Measurements from ENCODE around the gene XYLT1.

- TF ChIP-seq POLR2A (IDR thresholded peaks at IDR 0.05): peak in 1 of 3 donors; percentile 25
- TF ChIP-seq, protein P1, sequence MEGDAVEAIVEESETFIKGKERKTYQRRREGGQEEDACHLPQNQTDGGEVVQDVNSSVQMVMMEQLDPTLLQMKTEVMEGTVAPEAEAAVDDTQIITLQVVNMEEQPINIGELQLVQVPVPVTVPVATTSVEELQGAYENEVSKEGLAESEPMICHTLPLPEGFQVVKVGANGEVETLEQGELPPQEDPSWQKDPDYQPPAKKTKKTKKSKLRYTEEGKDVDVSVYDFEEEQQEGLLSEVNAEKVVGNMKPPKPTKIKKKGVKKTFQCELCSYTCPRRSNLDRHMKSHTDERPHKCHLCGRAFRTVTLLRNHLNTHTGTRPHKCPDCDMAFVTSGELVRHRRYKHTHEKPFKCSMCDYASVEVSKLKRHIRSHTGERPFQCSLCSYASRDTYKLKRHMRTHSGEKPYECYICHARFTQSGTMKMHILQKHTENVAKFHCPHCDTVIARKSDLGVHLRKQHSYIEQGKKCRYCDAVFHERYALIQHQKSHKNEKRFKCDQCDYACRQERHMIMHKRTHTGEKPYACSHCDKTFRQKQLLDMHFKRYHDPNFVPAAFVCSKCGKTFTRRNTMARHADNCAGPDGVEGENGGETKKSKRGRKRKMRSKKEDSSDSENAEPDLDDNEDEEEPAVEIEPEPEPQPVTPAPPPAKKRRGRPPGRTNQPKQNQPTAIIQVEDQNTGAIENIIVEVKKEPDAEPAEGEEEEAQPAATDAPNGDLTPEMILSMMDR (IDR thresholded peaks at IDR 0.05): no peak
Observed at GRCh38 chr16:17382949-17383863, 87.6 kb downstream of the XYLT1 start.
